HG02870 (cell line): ENCODE measurements around the gene ESPN.
"Not testable (repeated sequence)": the region's sequence is repeated elsewhere in the genome, so short reads cannot be mapped to it uniquely, and the experiment has no call there.

Experiments
- ATAC-seq: cut with Tn5 transposase; IDR thresholded peaks from one replicate; pipeline ENCODE4 v1.9.1; 2021; ENCODE audit warnings: mild to moderate bottlenecking, moderate library complexity; ENCODE audit not compliant: unreplicated experiment

ESPN gene

DNA sequence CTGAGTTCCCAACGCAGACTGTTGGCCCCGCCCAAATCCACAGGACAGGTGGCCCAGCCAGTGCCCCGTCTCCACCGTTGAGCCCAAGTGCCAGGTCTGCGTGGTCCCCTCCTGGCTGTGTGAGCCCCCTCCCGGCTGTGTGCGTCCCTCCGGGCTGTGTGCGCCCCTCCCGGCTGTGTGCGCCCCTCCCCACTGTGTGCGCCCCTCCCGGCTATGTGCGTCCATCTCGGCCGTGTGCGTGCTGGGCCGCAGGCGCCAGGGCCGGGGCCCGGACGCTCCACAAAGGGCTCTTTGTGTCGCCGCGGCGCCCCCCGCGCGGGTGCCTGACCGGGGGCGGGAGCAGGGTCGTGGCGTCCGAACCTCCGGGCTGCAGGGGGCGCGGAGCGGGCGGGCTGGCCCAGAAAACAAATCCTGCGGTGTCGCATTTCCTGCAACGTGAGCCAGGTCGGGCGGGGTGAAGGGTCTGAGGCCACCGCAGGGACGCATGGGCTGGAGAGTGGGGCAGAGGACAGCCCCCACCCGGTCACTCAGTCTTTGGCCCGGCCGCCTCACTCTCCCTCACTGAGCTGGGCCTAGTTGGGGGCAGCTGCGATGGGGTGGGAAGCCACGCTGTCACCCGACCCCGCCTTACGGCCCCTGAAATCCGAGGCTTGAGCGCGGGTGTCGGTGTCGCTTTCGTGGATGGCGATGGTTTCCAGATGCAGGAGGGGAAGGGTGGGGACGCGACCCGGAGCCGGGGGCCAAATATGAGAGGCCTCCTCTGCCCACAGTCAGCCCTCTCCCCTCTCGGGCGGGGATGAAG lies 22.6 kb downstream of the ESPN start:
- no peak for ATAC-seq

- no peak for ATAC-seq
Measured at GRCh38 chr1:6447818-6448748, 23.5 kb downstream of the ESPN start.

DNA sequence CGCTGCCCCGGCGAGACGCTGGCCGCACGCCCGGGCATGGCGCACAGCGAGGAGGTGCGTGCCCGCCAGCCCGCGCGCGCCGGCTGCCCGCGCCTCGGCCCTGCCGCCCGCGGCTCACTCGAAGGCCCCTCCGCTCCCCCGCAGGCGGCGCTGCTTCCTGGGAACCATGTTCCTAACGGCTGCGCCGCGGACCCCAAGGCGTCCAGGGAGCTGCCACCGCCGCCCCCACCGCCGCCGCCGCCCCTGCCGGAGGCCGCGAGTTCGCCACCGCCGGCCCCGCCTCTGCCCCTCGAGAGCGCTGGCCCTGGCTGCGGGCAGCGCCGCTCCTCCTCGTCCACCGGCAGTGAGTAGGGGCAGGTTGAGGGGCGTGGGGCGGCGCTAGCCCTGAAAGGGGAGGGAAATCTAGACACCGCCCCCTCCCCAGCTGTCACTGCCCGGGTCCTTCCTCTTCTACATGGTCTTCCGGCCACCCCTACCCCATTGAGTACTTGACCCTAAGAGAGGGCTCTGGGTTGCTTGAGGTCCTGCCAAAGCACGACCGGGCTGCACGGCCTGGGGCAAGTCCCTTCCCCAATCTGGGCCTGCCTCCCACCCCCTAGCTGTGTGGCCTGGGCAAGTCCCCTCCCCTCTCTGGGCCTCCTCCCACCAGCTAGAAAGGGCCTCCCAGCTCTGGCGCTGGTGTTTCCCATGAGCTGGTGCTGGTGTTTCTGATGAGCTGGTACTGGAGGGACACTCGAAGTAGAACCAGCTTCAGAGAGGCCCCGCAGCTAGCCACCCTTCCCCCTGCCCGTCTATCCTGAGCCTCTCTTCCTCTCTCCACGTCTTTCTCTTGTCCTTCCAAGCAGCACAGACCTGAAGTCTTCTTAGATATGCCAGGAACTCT lies 24.4 kb downstream of the ESPN start:
- ATAC-seq: no peak

- ATAC-seq: no peak
Measured at GRCh38 chr1:6450005-6450450, 25.5 kb downstream of the ESPN start.

- ATAC-seq: not testable (repeated sequence)
Measured at GRCh38 chr1:6450486-6450885, 25.9 kb downstream of the ESPN start.

DNA sequence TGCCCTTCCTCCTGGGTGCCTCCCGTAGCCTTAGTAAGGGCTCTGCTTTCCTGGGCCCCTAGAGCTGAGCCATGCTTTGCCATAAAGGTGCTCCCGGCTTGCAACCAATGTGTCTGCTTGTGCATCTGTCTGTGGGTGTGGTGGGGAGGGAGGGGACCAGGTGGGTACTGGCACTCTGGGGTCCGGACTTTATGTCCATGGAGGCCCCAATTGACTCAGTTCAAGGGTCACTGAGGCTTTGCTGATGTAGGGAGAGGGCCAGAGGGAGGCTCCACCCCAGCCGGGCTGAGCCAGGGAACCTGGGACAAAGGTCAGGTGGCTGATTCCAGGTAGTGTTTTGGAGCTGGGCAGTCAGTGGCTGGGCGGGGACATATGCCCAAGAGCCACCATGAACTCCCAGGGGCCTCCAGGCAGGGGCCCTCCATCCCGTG lies 26.4 kb downstream of the ESPN start:
- ATAC-seq: no peak

DNA sequence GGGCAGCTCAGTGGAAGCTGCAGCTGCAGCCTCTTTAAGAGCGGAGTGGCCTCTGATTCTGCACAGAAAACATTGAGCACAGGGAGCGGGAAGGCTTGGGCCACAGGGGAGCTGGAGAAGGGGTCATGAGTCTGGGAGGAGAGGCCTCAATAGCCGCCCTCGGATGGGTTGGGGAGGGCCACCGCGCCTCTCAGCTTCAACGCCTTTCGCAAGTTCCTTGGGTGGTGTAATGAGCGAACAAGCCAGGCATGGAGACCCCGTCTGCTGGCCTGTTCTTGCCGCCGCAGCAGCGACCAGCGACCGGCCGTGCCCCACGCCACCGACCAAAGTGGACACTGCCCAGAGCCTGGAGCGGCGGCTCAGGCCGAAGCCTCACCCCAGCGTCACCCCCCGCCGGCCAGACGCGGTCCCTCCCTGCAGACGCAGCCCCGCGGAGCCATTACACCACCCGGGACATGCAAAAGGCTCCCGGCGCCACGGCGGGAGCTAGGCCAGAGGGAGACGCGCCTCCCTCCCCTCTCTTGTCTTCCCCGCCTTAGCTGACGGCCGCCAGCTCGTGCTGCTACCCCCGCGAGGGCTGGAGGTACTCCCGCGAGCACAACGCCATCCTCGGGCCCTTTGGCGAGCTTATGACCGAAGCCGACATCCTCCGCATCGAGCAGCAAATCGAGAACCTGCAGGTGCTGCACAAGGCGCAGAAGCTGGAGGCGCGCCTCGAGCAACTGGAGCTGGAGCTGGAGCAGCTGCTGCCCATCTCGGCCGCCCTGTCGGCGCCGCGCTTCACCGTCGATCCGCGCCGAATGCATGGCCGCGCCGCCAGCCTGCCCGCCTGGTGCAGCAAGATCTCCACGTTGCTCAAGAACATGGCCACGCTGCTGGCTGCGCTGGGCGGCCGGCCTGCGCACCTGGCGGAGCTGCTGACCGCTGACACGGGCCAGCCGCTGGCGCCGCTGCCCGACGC lies 29.6 kb downstream of the ESPN start:
- ATAC-seq: not testable (repeated sequence)

DNA sequence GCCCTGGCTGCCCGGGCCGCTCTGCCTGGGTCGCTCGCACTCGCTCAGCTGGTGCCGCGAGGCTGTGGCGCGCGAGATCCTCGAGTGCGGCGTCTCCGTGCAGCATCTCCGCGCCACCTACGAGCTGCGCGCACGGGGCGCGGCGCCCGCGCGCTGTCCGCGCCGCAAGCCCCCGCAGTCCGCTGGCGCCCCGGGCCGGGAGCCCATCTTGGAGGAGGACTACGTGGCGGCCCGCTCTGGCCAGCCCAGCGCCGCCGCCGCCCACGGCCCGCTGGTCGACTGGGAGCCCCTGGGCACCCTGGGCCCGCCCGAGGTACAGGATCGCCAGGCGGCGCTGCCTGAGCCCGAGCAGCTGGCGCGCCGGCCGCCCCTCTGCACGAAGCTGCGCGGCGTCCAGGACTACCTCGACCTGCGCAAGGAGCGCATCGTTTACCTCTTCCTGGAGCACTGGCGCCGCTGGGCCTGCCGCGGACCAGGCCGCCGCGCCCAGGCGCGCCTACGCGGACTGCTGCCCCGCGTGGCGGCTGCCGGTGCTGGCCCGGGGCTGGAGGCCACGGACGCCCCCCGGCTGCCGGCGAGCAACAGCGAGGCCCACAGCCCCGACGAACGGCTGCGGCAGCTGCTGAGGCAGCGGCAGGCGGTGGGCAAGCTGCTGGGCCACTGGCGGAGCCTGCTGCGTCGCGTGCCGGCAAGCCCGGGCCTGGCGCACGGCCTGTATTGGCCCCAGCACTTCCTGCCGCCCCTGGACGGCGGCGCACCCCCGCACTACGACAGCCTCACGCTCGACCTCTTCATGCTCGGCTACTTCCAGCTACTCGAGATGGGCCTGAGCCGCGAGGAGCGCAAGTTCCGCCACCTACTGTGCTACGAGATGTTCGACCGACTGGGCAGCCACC lies 30.5 kb downstream of the ESPN start:
- no peak for ATAC-seq

- not testable (repeated sequence) for ATAC-seq
Measured at GRCh38 chr1:6455752-6456520, 31.4 kb downstream of the ESPN start.

GRCh38 chr1:6456800-6457466 lies 32.4 kb downstream of the ESPN start:
- no peak for ATAC-seq

GRCh38 chr1:6459850-6460265 lies 35.3 kb downstream of the ESPN start:
- no peak for ATAC-seq

DNA sequence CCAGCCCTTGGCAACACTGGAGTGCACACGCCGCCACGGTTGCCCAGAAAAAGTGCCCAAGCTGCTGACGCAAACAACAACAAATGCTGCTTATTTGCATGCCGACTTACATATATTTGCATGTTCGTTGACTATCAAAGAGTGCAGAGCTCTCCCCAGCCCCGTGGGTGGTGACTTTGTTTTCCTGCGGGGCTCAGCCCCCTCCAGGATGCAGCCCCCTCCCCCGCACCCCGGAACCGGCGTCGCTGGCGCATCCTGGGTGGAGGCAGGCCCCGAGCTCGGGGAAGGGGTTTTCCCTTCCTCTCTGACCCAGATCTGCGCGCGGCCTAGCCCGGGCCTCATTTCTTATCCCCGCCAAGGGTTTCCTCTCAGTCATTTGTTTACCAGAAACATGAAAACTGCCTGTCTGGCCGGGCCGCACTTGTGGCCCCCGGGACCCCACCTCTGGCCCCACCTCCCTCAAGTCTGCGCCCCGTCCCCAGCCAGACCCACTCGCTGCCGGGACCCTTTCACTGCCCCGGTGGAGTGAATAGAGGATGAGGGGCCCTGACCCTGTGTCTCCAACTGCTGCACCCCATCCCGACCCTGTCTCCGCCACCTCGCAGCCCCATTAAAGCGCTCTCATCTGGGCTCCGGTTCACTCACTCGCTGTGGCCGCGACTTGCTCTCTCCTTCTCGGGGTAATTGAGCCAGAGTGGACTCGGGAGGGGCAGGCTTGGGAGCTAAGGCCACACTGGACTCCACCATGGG lies 35.9 kb downstream of the ESPN start:
- no peak for ATAC-seq

GRCh38 chr1:6461051-6461530 lies 36.5 kb downstream of the ESPN start:
- ATAC-seq: no peak

GRCh38 chr1:6461538-6462411 lies 37.2 kb downstream of the ESPN start:
- no peak for ATAC-seq

DNA sequence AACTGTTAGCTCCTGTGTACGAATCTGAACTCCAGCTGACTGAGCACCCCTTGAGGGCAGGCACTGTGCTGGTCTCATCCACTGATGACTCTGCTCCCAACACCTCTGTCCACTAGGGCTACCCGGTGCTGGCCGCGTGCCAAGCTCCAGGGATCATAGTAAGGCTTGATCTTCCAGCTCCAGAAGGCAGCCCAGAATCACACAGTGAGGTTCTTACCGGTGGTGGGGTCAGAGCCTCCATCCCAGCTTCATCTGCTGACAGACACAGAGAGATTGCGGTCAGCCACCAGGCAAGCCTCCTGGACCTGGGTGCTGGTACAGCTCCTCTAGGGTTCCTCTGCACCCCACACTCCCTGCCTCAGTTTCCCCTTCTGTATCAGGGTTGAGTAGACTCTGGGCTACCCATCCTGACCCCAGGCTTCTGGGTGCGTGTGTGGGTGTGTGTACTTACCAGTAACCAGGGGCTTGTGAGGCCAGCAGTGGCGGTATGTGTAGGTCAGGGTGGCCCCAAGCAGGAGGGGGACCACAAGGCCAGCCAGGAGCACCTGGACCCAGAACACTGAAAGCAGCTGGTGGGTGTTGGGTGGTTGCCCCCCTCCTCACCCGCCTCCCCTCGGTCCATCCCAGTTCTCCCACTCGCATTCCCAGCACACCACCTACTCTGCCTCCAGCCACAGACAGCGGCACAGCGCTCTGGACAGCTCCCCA lies 38.0 kb downstream of the ESPN start:
- ATAC-seq: no peak
